Stimulated activated memory B cell treated with anti-CD40 and anti-IgM and Interleukin-4, amounts not matched to agents 10 μg/mL and 1 μg/mL and 100 μg/mL, for 72 hours (primary cell): Measurements from ENCODE around the gene FGL2.
"Not testable (repeated sequence)": the region's sequence is repeated elsewhere in the genome, so short reads cannot be mapped to it uniquely, and the experiment has no call there.

ENCODE experiments used
- ATAC-seq: fragments of 150-1000 bp; cut with Tn5 transposase; 2 replicates; pipeline ENCODE4 v1.10.0; 2021
- H3K27ac Mint-ChIP-seq: one replicate; pipeline ENCODE4 v1.8.0; 2022; ENCODE audit warnings: mild to moderate bottlenecking, mixed read lengths
- H3K27me3 Mint-ChIP-seq: one replicate; pipeline ENCODE4 v1.8.0; 2022; ENCODE audit warnings: mixed read lengths
- H3K36me3 Mint-ChIP-seq: one replicate; pipeline ENCODE4 v1.8.0; 2022; ENCODE audit warnings: mixed read lengths
- H3K4me1 Mint-ChIP-seq: one replicate; pipeline ENCODE4 v1.8.0; 2022; ENCODE audit warnings: mixed read lengths
- H3K4me3 Mint-ChIP-seq: one replicate; pipeline ENCODE4 v1.8.0; 2022; ENCODE audit warnings: mild to moderate bottlenecking, moderate library complexity, mixed read lengths
- H3K9me3 Mint-ChIP-seq: one replicate; pipeline ENCODE4 v1.8.0; 2022; ENCODE audit warnings: mixed read lengths

Gene FGL2, protein sequence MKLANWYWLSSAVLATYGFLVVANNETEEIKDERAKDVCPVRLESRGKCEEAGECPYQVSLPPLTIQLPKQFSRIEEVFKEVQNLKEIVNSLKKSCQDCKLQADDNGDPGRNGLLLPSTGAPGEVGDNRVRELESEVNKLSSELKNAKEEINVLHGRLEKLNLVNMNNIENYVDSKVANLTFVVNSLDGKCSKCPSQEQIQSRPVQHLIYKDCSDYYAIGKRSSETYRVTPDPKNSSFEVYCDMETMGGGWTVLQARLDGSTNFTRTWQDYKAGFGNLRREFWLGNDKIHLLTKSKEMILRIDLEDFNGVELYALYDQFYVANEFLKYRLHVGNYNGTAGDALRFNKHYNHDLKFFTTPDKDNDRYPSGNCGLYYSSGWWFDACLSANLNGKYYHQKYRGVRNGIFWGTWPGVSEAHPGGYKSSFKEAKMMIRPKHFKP

DNA sequence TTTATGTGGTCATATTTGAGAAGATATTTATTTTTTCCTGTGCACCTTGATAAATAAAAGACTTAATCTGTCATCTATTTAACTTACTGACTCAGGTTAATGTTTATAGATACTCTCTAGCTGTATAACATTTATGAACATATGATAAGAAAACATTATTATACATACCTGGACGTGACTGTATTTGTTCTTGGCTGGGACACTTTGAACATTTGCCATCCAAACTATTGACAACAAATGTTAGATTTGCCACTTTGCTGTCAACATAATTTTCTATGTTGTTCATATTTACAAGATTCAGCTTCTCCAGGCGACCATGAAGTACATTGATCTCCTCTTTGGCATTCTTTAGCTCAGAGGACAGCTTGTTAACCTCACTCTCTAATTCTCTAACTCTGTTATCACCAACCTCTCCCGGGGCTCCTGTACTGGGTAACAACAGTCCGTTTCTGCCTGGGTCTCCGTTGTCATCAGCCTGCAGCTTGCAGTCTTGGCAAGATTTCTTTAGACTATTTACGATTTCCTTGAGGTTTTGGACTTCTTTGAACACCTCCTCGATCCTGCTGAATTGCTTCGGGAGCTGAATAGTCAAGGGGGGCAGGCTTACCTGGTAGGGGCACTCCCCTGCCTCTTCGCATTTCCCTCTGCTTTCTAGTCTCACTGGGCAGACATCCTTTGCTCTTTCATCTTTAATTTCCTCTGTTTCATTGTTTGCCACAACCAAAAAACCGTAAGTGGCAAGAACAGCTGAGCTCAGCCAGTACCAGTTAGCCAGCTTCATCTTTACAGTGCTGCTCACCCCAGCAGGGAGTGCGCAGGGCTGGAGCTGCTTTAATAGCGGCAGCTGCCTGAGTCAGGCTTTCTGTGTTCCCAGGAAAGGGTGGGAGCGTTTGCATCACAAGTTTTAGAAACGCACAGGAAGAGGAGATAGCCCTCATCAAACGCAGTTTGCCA is at the start of gene FGL2:
Gene FGL2, minus strand, starts transcription at position 807 of the 954 bp plus-strand sequence. Its CDS starts 26 bp downstream, at position 781.
- no peaks in the 10 kb centered on the region for H3K9me3 Mint-ChIP-seq
- peak within 1 kb of the TSS; percentile 92 for H3K4me3 Mint-ChIP-seq
- H3K27me3 Mint-ChIP-seq = no peaks in the 10 kb centered on the region
- peaks cover 57% of the 10 kb centered on the region for H3K4me1 Mint-ChIP-seq
- peak; percentile 66 for ATAC-seq
- peaks cover 5% of the 10 kb centered on the region for H3K36me3 Mint-ChIP-seq
- peak within 1 kb of the TSS; percentile 92 for H3K27ac Mint-ChIP-seq

DNA sequence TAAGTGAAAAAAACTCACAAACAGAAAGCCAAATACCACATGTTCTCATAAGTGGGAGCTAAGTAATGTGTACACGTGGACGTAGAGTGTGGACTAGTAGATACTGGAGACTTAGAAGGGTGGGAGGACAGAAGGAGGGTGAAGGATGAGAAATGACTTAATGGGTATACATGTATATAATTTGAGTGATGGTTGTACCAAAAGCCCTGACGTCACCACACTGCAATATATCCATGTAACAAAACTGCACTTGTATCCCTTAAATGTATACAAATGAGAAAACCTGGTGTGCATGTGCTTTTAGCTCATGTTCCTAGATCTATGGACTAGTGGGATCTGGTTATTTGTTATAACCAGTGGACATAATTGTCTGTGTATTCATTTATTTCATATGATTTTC is 48.5 kb upstream of the FGL2 start:
- Mint-ChIP-seq H3K4me3 (no peak overlapping the region), H3K36me3 (no peaks in the 10 kb centered on the region), H3K27me3 (no peaks in the 10 kb centered on the region), H3K4me1 (no peaks in the 10 kb centered on the region), H3K27ac (no peak overlapping the region), H3K9me3 (no peaks in the 10 kb centered on the region)
- no peak for ATAC-seq

DNA sequence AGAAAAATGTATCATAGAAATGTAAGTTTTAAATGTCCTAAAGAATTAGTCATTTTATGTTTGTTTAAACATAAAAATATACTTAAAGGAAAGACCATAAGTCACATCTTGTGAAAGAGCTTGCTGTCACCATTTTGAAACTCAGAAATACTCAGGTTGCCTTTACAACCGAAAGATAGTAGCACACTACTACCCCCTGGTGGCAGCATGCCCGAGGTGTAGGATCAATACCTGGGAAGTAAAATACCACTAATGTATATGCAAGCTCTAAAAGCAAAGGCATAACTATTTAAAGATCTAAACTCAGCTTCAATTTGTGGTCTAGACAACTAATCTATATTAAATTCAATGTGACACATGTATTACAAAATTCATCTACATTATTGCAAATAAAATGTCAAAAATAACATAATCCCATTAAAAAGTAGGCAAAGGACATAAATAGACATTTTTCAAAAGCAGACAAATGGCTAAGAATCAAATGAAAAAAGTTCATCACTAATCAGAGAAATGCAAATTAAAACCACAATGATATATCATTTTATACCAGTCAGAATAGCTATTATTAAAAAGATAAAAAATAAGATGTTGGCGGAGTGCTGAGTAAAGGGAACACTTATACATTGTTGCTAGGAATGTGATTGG is 47.7 kb upstream of the FGL2 start:
- no peak overlapping the region for H3K27ac Mint-ChIP-seq
- H3K4me3 Mint-ChIP-seq = no peak overlapping the region
- H3K27me3 Mint-ChIP-seq = no peaks in the 10 kb centered on the region
- ATAC-seq = peak; percentile 81
- peaks cover under 1% of the 10 kb centered on the region for H3K36me3 Mint-ChIP-seq
- H3K4me1 Mint-ChIP-seq = no peaks in the 10 kb centered on the region
- H3K9me3 Mint-ChIP-seq = no peaks in the 10 kb centered on the region

DNA sequence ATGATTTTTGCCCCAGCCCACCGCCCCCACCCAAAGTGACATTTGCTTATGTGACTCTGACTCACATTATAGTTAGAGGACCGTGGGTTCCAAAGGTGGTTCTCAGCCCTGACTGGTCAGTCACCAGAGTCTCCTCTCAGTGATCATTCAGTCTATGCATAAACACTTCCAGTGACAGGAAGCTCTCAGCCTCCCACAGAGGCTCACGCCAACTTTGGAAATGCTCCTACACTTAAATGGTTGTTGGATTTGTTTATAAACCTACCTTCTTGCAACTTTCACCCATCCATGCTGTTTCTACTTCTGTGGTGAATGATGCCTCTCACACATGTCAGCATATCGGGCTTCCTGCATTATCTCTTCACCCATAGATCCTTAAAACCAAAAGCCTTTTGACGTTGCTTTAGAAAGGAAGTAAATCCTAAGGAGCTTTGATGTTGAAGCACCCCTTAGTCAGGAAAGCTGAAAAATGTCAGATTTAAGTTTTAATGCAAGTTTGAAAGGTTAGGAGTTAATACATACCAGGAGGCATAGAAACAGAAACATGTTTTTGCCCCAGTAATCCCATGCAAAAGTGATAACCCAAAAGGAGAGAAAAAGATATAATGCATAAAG is 46.5 kb upstream of the FGL2 start:
- no peak overlapping the region for H3K4me3 Mint-ChIP-seq
- no peaks in the 10 kb centered on the region for H3K27me3 Mint-ChIP-seq
- H3K27ac Mint-ChIP-seq = peak overlapping the region; percentile 40
- no peak for ATAC-seq
- H3K36me3 Mint-ChIP-seq = peaks cover 5% of the 10 kb centered on the region
- H3K9me3 Mint-ChIP-seq = no peaks in the 10 kb centered on the region
- no peaks in the 10 kb centered on the region for H3K4me1 Mint-ChIP-seq

DNA sequence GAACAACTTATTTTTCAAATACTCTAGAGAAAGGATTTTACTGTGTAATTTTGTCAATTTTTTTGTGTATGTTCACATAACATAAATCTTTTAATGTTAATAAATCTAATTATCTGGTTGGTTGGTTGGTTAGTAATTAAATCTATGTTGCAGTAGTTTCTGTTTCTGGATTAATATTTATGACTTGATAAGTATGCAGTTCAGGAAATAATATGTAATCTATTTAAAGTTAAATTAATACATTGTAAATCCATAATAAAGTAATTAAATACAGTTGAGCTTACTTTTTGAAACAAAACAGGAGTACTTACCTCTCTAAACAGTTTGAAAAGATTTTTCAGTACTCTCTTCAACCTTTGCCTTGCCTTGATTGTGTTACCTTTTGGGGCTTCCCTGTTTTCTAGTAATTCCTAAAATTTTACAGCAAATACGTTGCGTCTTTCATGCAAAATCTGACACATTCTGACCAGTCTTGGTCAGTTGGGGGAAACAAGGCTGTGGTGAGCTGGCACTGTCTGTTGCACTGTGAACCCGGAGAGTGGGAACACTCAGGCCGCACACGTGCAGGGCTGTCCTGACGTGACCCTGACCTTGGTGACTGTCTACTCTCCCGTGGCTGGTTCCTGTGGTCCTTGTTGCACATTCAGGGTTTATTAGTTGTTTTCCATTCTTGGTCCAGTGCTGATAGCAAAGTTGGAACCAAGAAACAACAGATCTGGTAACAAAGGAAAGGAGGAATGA is 45.6 kb upstream of the FGL2 start:
- Mint-ChIP-seq H3K27me3 (no peaks in the 10 kb centered on the region), H3K36me3 (peaks cover 5% of the 10 kb centered on the region), H3K4me3 (no peak overlapping the region), H3K27ac (no peak overlapping the region), H3K4me1 (no peaks in the 10 kb centered on the region), H3K9me3 (no peaks in the 10 kb centered on the region)
- no peak for ATAC-seq

DNA sequence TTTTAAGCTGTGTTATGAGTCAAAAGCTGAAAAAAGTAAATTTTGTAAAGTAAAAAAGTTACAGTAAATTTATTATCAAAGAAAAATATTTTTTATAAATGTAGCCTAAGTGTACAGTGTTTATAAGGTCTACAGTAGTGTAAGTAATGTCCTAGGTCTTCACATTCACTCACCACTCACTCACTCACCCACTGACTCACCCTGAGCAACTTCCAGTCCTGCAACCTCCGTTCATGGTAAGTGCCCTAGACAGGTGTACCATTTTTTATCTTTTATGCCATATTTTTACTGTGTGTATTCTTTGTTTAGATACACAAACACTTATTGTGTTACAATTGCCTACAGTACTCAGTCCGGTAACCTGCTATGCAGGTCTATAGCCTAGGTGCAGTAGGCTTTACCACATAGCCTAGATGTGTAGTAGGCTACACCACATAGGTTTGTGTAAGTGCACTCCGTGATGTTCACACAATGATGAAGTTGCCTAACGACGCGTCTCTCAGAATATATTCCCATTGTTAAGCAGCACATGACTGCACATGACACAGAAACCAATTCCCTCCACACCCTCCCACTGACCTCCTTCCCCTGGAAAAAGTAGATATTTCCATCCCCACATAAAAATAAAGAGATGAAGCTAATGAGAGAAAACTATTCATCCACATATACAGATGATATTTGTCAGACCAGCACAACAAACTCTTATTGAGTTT is 44.8 kb upstream of the FGL2 start:
- H3K36me3 Mint-ChIP-seq = peaks cover 5% of the 10 kb centered on the region
- peaks cover 3% of the 10 kb centered on the region for H3K4me1 Mint-ChIP-seq
- no peak overlapping the region for H3K4me3 Mint-ChIP-seq
- no peaks in the 10 kb centered on the region for H3K27me3 Mint-ChIP-seq
- no peaks in the 10 kb centered on the region for H3K9me3 Mint-ChIP-seq
- no peak overlapping the region for H3K27ac Mint-ChIP-seq
- no peak for ATAC-seq

DNA sequence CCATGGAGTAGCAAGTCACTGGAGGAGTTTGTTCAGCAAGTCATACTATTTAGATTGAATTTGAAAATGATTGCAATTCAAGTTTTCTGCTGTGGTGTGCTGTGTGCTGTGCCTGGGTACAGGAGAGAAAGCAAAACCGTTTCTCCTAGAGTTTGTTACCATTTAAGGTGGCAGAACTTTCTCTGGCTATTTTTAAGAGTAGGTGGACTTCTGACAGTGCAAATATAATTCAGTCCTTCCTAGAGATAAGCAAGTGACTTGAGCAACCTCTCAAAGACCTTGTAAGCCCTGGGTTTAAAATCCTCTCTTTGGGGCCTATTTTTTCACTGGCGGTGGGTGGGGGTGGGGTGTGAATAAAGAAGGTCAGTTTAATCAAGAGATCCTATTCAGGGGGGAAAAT is 42.9 kb upstream of the FGL2 start:
- H3K27ac Mint-ChIP-seq = peak overlapping the region; percentile 5
- peaks cover 3% of the 10 kb centered on the region for H3K9me3 Mint-ChIP-seq
- H3K4me1 Mint-ChIP-seq = peaks cover 19% of the 10 kb centered on the region
- H3K36me3 Mint-ChIP-seq = peaks cover 10% of the 10 kb centered on the region
- H3K4me3 Mint-ChIP-seq = no peak overlapping the region
- no peaks in the 10 kb centered on the region for H3K27me3 Mint-ChIP-seq
- ATAC-seq = no peak

DNA sequence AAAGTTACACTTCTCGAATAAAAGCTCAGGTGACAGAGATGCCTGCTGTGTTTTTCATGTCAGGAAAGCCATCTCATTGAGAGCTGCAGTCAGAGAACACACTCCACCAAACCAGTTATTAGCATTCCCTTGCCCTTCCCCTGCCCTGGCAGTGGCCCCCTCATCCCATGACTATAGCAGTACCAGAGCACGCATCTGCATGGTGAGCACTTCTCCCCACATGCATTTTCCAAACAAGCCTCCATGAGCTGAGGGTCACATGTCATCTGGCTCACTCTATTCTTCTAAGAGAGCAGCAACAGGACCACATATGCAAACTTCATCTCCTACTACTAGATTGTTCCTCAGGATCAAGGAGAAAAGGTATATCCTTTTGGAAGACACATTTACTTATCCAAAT is 42.4 kb upstream of the FGL2 start:
- no peak overlapping the region for H3K4me3 Mint-ChIP-seq

DNA sequence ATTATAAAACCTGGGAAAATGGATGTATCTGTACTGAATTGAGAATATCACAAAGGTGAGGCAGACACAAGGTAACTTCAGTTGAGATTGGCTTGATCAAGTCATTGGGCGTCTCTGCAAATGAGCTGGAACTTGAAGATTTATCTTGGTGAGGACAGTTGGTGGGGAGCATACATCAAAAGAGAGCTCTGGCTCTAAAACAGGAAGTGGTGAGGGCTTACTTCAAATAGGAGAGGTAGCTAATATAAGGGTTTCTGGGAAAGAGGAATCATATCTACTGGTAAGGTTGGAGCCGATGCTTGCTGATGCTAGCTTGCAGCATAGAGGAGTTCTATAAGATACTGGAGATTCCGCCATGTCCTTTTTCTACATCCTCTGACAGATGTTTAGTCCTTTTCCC is 39.9 kb upstream of the FGL2 start:
- Mint-ChIP-seq H3K27me3 (no peaks in the 10 kb centered on the region), H3K4me3 (no peak overlapping the region), H3K27ac (no peak overlapping the region), H3K4me1 (peaks cover 19% of the 10 kb centered on the region), H3K9me3 (peaks cover 3% of the 10 kb centered on the region), H3K36me3 (peaks cover 15% of the 10 kb centered on the region)
- no peak for ATAC-seq

More for the DNA sequence above, 42.4 kb upstream of the FGL2 start:
- peaks cover 3% of the 10 kb centered on the region for H3K9me3 Mint-ChIP-seq
- H3K27ac Mint-ChIP-seq = peak overlapping the region; percentile 5
- no peak for ATAC-seq
- no peaks in the 10 kb centered on the region for H3K27me3 Mint-ChIP-seq
- peaks cover 19% of the 10 kb centered on the region for H3K4me1 Mint-ChIP-seq
- peaks cover 11% of the 10 kb centered on the region for H3K36me3 Mint-ChIP-seq

DNA sequence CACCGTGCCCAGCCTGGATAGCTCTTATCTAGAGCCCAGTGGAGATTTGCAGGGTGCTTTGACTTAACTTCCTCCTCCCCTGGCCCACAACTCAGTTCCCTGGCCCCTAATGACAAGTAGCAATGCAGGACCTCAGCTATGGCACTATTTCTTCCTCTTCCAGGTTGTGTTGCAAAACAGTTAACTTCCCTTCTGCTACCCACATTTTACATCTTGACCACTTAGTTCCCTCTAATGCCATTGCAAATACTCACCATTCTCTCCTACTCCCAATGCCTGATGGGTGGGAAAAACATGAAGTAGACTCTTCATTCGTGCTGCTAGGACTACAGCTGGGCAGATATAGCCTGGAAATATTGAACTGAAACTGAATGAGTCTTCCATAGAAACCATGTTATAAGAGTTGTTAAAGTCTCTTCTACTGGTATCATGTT is 39.1 kb upstream of the FGL2 start:
- H3K4me1 Mint-ChIP-seq = peaks cover 19% of the 10 kb centered on the region
- H3K27ac Mint-ChIP-seq = peak overlapping the region; percentile 2
- peaks cover 15% of the 10 kb centered on the region for H3K36me3 Mint-ChIP-seq
- H3K27me3 Mint-ChIP-seq = no peaks in the 10 kb centered on the region
- no peak overlapping the region for H3K4me3 Mint-ChIP-seq
- peak; percentile 73 for ATAC-seq
- H3K9me3 Mint-ChIP-seq = peaks cover 3% of the 10 kb centered on the region

DNA sequence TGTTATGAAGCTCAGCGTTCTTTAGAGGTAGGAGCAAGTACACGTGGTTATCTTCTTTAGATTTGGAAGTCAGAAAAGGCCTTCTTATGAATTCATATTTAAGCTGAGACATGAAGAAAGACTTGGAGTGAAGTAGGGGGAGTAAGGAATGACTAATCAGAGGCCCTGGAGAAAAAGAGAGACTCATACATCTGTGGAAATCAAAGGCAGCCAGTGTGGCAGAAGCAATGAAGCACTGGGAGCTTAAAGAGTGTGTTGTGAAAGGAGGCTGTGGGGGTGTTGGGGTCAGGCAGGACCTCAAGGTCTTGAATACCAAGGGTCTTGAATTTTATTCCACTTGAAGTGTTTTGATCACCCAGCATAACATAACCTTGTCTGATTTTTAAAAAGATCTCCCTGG is 35.7 kb upstream of the FGL2 start:
- H3K4me1 Mint-ChIP-seq = peaks cover 19% of the 10 kb centered on the region
- peaks cover 26% of the 10 kb centered on the region for H3K36me3 Mint-ChIP-seq
- no peak overlapping the region for H3K4me3 Mint-ChIP-seq
- ATAC-seq = no peak
- peaks cover 13% of the 10 kb centered on the region for H3K9me3 Mint-ChIP-seq
- H3K27ac Mint-ChIP-seq = no peak overlapping the region
- H3K27me3 Mint-ChIP-seq = no peaks in the 10 kb centered on the region

DNA sequence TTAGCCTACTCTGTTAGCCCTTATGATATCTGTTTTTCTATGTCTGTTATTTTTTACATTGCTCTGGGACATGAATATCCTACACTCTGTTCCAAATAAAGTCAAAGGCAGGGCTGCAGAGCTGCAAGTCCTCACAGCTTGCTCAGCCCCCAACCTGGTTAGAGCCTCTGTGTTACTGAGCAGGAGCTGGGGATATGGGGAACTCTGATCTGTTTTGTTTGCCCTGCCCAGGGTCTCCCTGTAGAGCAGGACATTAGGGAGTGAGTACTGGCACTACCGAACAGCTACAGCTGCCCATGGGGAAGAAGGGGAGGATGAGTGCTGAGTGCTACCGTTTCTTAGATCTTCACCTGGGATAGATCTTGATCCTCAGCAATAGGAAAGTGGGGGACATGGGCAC is 32.8 kb upstream of the FGL2 start:
- ATAC-seq = no peak
- Mint-ChIP-seq H3K27me3 (no peaks in the 10 kb centered on the region), H3K4me1 (no peaks in the 10 kb centered on the region), H3K36me3 (peaks cover 26% of the 10 kb centered on the region), H3K27ac (no peak overlapping the region), H3K4me3 (no peak overlapping the region), H3K9me3 (peaks cover 16% of the 10 kb centered on the region)

DNA sequence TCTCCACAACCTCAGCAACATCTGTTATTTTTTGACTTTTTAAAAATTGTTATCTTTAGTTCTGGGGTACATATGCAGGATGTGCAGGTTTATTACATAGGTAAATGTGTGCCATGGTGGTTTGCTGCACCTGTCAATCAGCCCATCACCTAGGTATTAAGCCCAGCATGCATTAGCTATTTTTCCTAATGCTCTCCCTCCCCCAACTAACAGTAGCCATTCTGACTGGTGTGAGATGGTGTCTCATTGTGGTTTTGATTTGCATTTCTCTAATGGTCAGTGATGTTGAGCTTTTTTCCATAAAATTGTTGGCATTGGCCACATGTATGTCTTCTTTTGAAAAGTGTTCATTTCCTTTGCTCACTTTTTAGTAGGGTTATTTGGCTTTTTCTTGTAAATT is 29.2 kb upstream of the FGL2 start:
- H3K4me1 Mint-ChIP-seq, H3K27me3 Mint-ChIP-seq, H3K4me3 Mint-ChIP-seq, ATAC-seq, H3K27ac Mint-ChIP-seq: not testable (repeated sequence)
- Mint-ChIP-seq H3K36me3 (peaks cover 21% of the 10 kb centered on the region), H3K9me3 (peaks cover 16% of the 10 kb centered on the region)
